Peyer's patch (tissue), 4 donors: ENCODE data around the gene ROR1.

ENCODE experiments used
- POLR2A ChIP-seq, 2 donors: fragments of 450-650 bp; IDR thresholded peaks; one replicate each; pipeline ENCODE4 v1.5.1; 2017; ENCODE audit warnings: antibody characterized with exemption in 2 of 2, mild to moderate bottlenecking in 2 of 2, moderate library complexity in 2 of 2
- TF ChIP-seq, protein P1 (sequence below), 6 experiments: fragments of 450-650 bp in 4 of 6; fragments of 200-600 bp in 2 of 6; sonication (generic) in 1 of 6; IDR thresholded peaks; one replicate each; pipeline ENCODE4 v1.5.1; 2017 to 2019; ENCODE audit warnings: antibody characterized with exemption in 6 of 6, mild to moderate bottlenecking in 3 of 6, moderate library complexity in 1 of 6

DNA sequence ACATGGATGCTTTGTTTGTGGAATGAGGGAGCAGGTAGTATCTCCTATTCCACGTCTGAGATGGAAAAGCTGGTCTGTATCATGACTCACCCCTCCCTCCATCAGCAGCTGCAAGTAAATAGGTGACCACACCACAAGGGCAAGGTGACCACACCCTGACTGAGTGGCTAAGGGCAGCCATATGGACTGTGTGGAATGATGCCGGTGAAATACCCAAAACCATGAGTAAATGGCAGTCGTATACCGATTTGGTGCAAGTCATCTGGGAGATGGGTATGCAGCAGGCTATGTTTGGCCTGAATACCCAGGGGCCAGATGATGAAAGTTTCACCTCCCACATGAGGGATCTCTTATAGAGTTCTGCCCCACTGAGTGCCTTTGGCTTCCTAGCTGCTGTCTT lies 413.8 kb downstream of the ROR1 start:
- TF ChIP-seq, protein P1, sequence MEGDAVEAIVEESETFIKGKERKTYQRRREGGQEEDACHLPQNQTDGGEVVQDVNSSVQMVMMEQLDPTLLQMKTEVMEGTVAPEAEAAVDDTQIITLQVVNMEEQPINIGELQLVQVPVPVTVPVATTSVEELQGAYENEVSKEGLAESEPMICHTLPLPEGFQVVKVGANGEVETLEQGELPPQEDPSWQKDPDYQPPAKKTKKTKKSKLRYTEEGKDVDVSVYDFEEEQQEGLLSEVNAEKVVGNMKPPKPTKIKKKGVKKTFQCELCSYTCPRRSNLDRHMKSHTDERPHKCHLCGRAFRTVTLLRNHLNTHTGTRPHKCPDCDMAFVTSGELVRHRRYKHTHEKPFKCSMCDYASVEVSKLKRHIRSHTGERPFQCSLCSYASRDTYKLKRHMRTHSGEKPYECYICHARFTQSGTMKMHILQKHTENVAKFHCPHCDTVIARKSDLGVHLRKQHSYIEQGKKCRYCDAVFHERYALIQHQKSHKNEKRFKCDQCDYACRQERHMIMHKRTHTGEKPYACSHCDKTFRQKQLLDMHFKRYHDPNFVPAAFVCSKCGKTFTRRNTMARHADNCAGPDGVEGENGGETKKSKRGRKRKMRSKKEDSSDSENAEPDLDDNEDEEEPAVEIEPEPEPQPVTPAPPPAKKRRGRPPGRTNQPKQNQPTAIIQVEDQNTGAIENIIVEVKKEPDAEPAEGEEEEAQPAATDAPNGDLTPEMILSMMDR (IDR thresholded peaks at IDR 0.05) = no peak
- no peak for TF ChIP-seq POLR2A (IDR thresholded peaks at IDR 0.05)
